Spleen (tissue), 7 donors: ENCODE data around the gene RNF121.

Experiments used
- CTCF ChIP-seq, 11 experiments: fragments of 200-600 bp in 7 of 11; fragments of 450-650 bp in 4 of 11; sonication (generic) in 4 of 11; IDR thresholded peaks in 8 of 11; conservative IDR thresholded peaks in 3 of 11; 1 replicate in 7 of 11; 2 replicates in 4 of 11; pipeline versions ENCODE4 v1.4.0 to v1.8.0; 2016 to 2021; ENCODE audit warnings: antibody characterized with exemption in 11 of 11, inconsistent platforms in 4 of 11, mild to moderate bottlenecking in 1 of 11
- POLR2A ChIP-seq, 3 donors: fragments of 450-650 bp; IDR thresholded peaks; one replicate each; pipeline ENCODE4 v1.5.1; 2017; ENCODE audit warnings: antibody characterized with exemption in 3 of 3, mild to moderate bottlenecking in 1 of 3
- POLR2AphosphoS5 ChIP-seq, 3 donors: sonication (generic); formaldehyde crosslinking; IDR thresholded peaks; one replicate each; pipeline ENCODE4 v1.5.1; 2017; ENCODE audit warnings: antibody characterized with exemption in 3 of 3
- donor health status: DM: no; HTN: no; CAD: no; lungs with moderate emphysema.
- donor health status: DM: no; HTN: no; CAD: no.
- donor health status: DM: no; HTN: no; CAD: no.

- no peak for TF ChIP-seq POLR2A (IDR thresholded peaks at IDR 0.05)
- TF ChIP-seq CTCF (IDR thresholded peaks at IDR 0.05 in 8 of 11, conservative IDR thresholded peaks at IDR 0.05 in 3 of 11) = no peak
- no peak for TF ChIP-seq POLR2AphosphoS5 (IDR thresholded peaks at IDR 0.05)
Observed at GRCh38 chr11:71917646-71918140, 11.2 kb upstream of the RNF121 start.
